Tibial nerve (tissue), 3 donors: ENCODE measurements around the gene RAB26.
"Not testable (repeated sequence)": the region's sequence is repeated elsewhere in the genome, so short reads cannot be mapped to it uniquely, and the experiment has no call there.

Experiments
- CTCF ChIP-seq, 5 experiments: fragments of 200-600 bp in 3 of 5; fragments of 450-650 bp in 2 of 5; sonication (generic) in 3 of 5; IDR thresholded peaks; one replicate each; pipeline ENCODE4 v1.5.1; 2016 to 2019; ENCODE audit warnings: antibody characterized with exemption in 5 of 5, mild to moderate bottlenecking in 3 of 5, moderate library complexity in 2 of 5
- POLR2A ChIP-seq, 2 donors: fragments of 450-650 bp; IDR thresholded peaks; one replicate each; pipeline ENCODE4 v1.6.1; 2017; ENCODE audit warnings: antibody characterized with exemption in 2 of 2, mild to moderate bottlenecking in 2 of 2, moderate library complexity in 2 of 2

- TF ChIP-seq CTCF, POLR2A (IDR thresholded peaks at IDR 0.05): not testable (repeated sequence)
These were observed 30.3 kb upstream of the RAB26 start for GRCh38 chr16:2117960-2118722.
